Stimulated activated CD4-positive, alpha-beta T cell treated with anti-CD3 and anti-CD28 coated beads, Interleukin-4, amount 100 ng/mL, for 1 hour (primary cell): ENCODE measurements around the gene DPH6.
"Not testable (repeated sequence)": the region's sequence is repeated elsewhere in the genome, so short reads cannot be mapped to it uniquely, and the experiment has no call there.

Experiments used
- DNase-seq: peaks from one replicate; pipeline ENCODE4 v3.0.0-alpha.2; 2020

Gene DPH6

GRCh38 chr15:35484231-35484945, 61.6 kb downstream of the DPH6 start:
- DNase-seq, result no peak

- DNase-seq, result no peak
Observed at GRCh38 chr15:35481992-35482391, 64.0 kb downstream of the DPH6 start.

GRCh38 chr15:35481064-35481463, 64.9 kb downstream of the DPH6 start:
- no peak for DNase-seq

- no peak for DNase-seq
Observed at GRCh38 chr15:35479423-35479822, 66.5 kb downstream of the DPH6 start.

GRCh38 chr15:35477312-35478262, 68.4 kb downstream of the DPH6 start:
- DNase-seq, result no peak

- no peak for DNase-seq
Observed at GRCh38 chr15:35471024-35471423, 74.9 kb downstream of the DPH6 start.

GRCh38 chr15:35470441-35470840, 75.5 kb downstream of the DPH6 start:
- DNase-seq, result no peak

- DNase-seq, result no peak
Observed at GRCh38 chr15:35466476-35466875, 79.5 kb downstream of the DPH6 start.

- no peak for DNase-seq
Observed at GRCh38 chr15:35465783-35466182, 80.2 kb downstream of the DPH6 start.

GRCh38 chr15:35460616-35461015, 85.3 kb downstream of the DPH6 start:
- no peak for DNase-seq

GRCh38 chr15:35458176-35458856, 87.6 kb downstream of the DPH6 start:
- no peak for DNase-seq

- no peak for DNase-seq
Observed at GRCh38 chr15:35455201-35455600, 90.8 kb downstream of the DPH6 start.

GRCh38 chr15:35450492-35450891, 95.5 kb downstream of the DPH6 start:
- DNase-seq, result no peak

GRCh38 chr15:35448294-35448693, 97.7 kb downstream of the DPH6 start:
- DNase-seq, result no peak

GRCh38 chr15:35445891-35446290, 100.1 kb downstream of the DPH6 start:
- DNase-seq, result no peak

GRCh38 chr15:35444557-35445204, 101.3 kb downstream of the DPH6 start:
- DNase-seq, result no peak

GRCh38 chr15:35443376-35443775, 102.6 kb downstream of the DPH6 start:
- no peak for DNase-seq

- no peak for DNase-seq
Observed at GRCh38 chr15:35442742-35443141, 103.2 kb downstream of the DPH6 start.

- not testable (repeated sequence) for DNase-seq
Observed at GRCh38 chr15:35441279-35441678, 104.7 kb downstream of the DPH6 start.

GRCh38 chr15:35440265-35440664, 105.7 kb downstream of the DPH6 start:
- DNase-seq, result no peak

- DNase-seq, result no peak
Observed at GRCh38 chr15:35439291-35439690, 106.7 kb downstream of the DPH6 start.

- DNase-seq, result no peak
Observed at GRCh38 chr15:35437157-35437556, 108.8 kb downstream of the DPH6 start.

- DNase-seq, result no peak
Observed at GRCh38 chr15:35436422-35436821, 109.5 kb downstream of the DPH6 start.
